HepG2 (cell line): ENCODE measurements around the gene MFSD6. TPM values are rescaled to one million over a fixed set of nuclear protein-coding genes. Genes with fewer than 3 reads are reported as not detected.

ENCODE experiments used
- ATAC-seq: fragments of 200-7000 bp; cut with Tn5 transposase; 3 replicates; pipeline ENCODE4 v1.9.1; 2020; ENCODE audit warnings: mild to moderate bottlenecking, moderate library complexity
- BruUV-seq: library from RNA; stranded (reverse); fragments of 400-500 nt; replicated peaks from 2 replicates; lab custom pipeline; 2021; lab: Mats Ljungman, UMichigan
- CTCF ChIA-PET: fragments of 300-600 bp; formaldehyde crosslinking; extraction: SDS; loops from one replicate; lab custom pipeline; 2021; ENCODE audit warnings: low total read pairs, inconsistent platforms, low intra/inter-chr PET ratio; lab: Yijun Ruan, JAX
- POLR2A ChIA-PET: fragments of 350-600 bp; sonication (Branson Sonifier 250); formaldehyde crosslinking; loops from one replicate; lab custom pipeline; 2020; ENCODE audit warnings: antibody characterized with exemption, inconsistent platforms; lab: Yijun Ruan, JAX
- DNase-seq: peaks from one replicate; pipeline ENCODE4 v3.0.0-alpha.2; 2015; ENCODE audit warnings: low spot score
- FAIRE-seq: peaks from 3 replicates; lab custom pipeline; 2011; peaks lifted over from hg19 to GRCh38; lab: Jason Lieb, UNC
- H2AFZ ChIP-seq: one replicate; pipeline ENCODE4 v1.6.1; 2011; ENCODE audit warnings: low read length, inconsistent platforms
- H3K27ac ChIP-seq: fragments of 300-600 bp; 3 replicates; pipeline ENCODE4 v1.8.0; 2011; ENCODE audit warnings: mixed run types, mild to moderate bottlenecking, mixed read lengths, low read length, inconsistent platforms; ENCODE audit not compliant: insufficient read depth; ENCODE audit errors: extremely low read length
- H3K27me3 ChIP-seq, 2 experiments: fragments of 200-600 bp in 1 of 2; 2 replicates in 1 of 2; 3 replicates in 1 of 2; pipeline versions ENCODE4 v1.6.0 to v1.8.0; 2011; ENCODE audit warnings: low read length in 2 of 2, mild to moderate bottlenecking in 2 of 2, moderate library complexity in 2 of 2, inconsistent platforms in 1 of 2; ENCODE audit not compliant: insufficient read depth in 2 of 2, control insufficient read depth in 1 of 2
- H3K36me3 ChIP-seq, 2 experiments: fragments of 200-600 bp in 1 of 2; replicated peaks in 1 of 2; 2 replicates in 1 of 2; 3 replicates in 1 of 2; pipeline versions ENCODE4 v1.5.1 to v1.8.0; 2011; ENCODE audit warnings: low read length in 2 of 2, inconsistent platforms in 1 of 2; ENCODE audit not compliant: insufficient read depth in 2 of 2, control insufficient read depth in 1 of 2
- H3K4me1 ChIP-seq: 2 replicates; pipeline ENCODE4 v1.5.1; 2012; ENCODE audit warnings: low read length, inconsistent platforms; ENCODE audit not compliant: insufficient read depth
- H3K4me2 ChIP-seq: 2 replicates; pipeline ENCODE4 v1.6.0; 2011; ENCODE audit warnings: low read depth, low read length, inconsistent platforms
- H3K4me3 ChIP-seq, 3 experiments: fragments of 200-600 bp in 1 of 3; sonication (generic), shearing (Covaris generic) in 1 of 3; replicated peaks in 1 of 3; 2 replicates each; pipeline ENCODE4 v1.5.1; 2011 to 2016; ENCODE audit warnings: low read length in 3 of 3, inconsistent platforms in 2 of 3, low read depth in 2 of 3, mild to moderate bottlenecking in 2 of 3, control low read depth in 1 of 3, mixed read lengths in 1 of 3; ENCODE audit not compliant: insufficient read depth in 1 of 3
- H3K79me2 ChIP-seq: one replicate; pipeline ENCODE4 v1.6.1; 2011; ENCODE audit warnings: low read length, inconsistent platforms; ENCODE audit not compliant: insufficient read depth
- H3K9ac ChIP-seq: 2 replicates; pipeline ENCODE4 v1.6.0; 2011; ENCODE audit warnings: mild to moderate bottlenecking, low read depth, low read length, inconsistent platforms; ENCODE audit not compliant: insufficient read depth
- H3K9me3 ChIP-seq: 2 replicates; pipeline ENCODE4 v1.5.1; 2012; ENCODE audit warnings: mild to moderate bottlenecking, low read length
- H4K20me1 ChIP-seq: 2 replicates; pipeline ENCODE4 v1.6.0; 2011; ENCODE audit warnings: inconsistent platforms, mild to moderate bottlenecking, low read length, moderate library complexity; ENCODE audit not compliant: insufficient read depth
- JUNB ChIP-seq: sonication (generic); formaldehyde crosslinking; IDR thresholded peaks from 2 replicates; pipeline ENCODE4 v1.8.0; 2022; ENCODE audit warnings: missing genetic modification reagents, mild to moderate bottlenecking, borderline replicate concordance
- RFX3 ChIP-seq: IDR thresholded peaks from 2 replicates; pipeline ENCODE4 v1.6.1; 2016; ENCODE audit warnings: missing biosample characterization, missing genetic modification reagents
- SOX13 ChIP-seq, 3 experiments: fragments of 450-650 bp in 1 of 3; sonication (generic) in 1 of 3; formaldehyde crosslinking in 1 of 3; IDR thresholded peaks in 2 of 3; conservative IDR thresholded peaks in 1 of 3; 2 replicates each; pipeline versions ENCODE4 v1.5.0 to v1.6.1; 2016 to 2020; ENCODE audit warnings: antibody characterized with exemption in 1 of 3, mild to moderate bottlenecking in 1 of 3, missing compliant biosample characterization in 1 of 3, missing genetic modification reagents in 1 of 3, moderate library complexity in 1 of 3
- ZFP37 ChIP-seq: sonication (generic); formaldehyde crosslinking; IDR thresholded peaks from 2 replicates; pipeline ENCODE4 v1.4.0; 2020; ENCODE audit warnings: missing genetic modification reagents, borderline replicate concordance
- ZFP91 ChIP-seq: sonication (generic); formaldehyde crosslinking; IDR thresholded peaks from 2 replicates; pipeline ENCODE4 v1.9.0; 2022; ENCODE audit warnings: missing genetic modification reagents, mild to moderate bottlenecking, borderline replicate concordance
- WGBS: methylation state at CpG from one replicate; pipeline ENCODE4 v1.1.6; 2017; ENCODE audit warnings: low lambda C conversion rate; 5-methylcytosine and 5-hydroxymethylcytosine counted together
- in situ Hi-C: cut with HindIII; loops from 2 replicates; pipeline ENCODE4 v1.10.0; 2017; ENCODE audit warnings: low pct_unique_long_range_greater_than_20kb; ENCODE audit not compliant: extremely low pct_ligation_motif_present
- intact Hi-C: fragments of 100-400 bp; cut with micrococcal nuclease; formaldehyde crosslinking; loops from one replicate; pipeline ENCODE4 v1.10.0; 2022; ENCODE audit not compliant: unreplicated experiment
- polyA plus RNA-seq, 8 experiments: library from polyadenylated mRNA; depleted of rRNA in 3 of 8; stranded (reverse) in 7 of 8; unstranded in 1 of 8; fragments of >200 nt; fragmentation: Illumina TruSeq in 4 of 8; extraction: Trizol in 4 of 8; gene quantifications; 2 replicates each; pipeline versions ENCODE4 v1.2.1 to v1.2.3, GENCODE V29; 2011 to 2016; ENCODE audit warnings: low read depth in 4 of 8, missing spikeins in 1 of 8, mixed read lengths in 1 of 8; ENCODE audit not compliant: insufficient read depth in 1 of 8
- total RNA-seq, 5 experiments: library from RNA; depleted of rRNA; stranded (reverse); fragments of >200 nt; fragmentation: Illumina TruSeq; extraction: Trizol; gene quantifications; 2 replicates each; pipeline ENCODE4 v1.2.3, GENCODE V29; 2016; ENCODE audit warnings: low read depth in 1 of 5

Gene MFSD6
- total and polyA plus RNA-seq, 2 of the 13 experiments (the other 11 are each of a cell fraction or from before 2014, with no cell fraction given), result 0.92 to 1.4 TPM

- no peak for TF ChIP-seq SOX13 (IDR thresholded peaks at IDR 0.05)
- no peak for TF ChIP-seq SOX13 (CRISPR knock-in tag; conservative IDR thresholded peaks at IDR 0.05 in 1 of 2, IDR thresholded peaks at IDR 0.05 in 1 of 2)
- TF ChIP-seq, all 625 proteins: peak for 0
- no peak overlapping the region for H2AFZ ChIP-seq
- ATAC-seq, result no peak
- H3K4me3 ChIP-seq, result no peak overlapping the region
- CTCF ChIA-PET, result no interaction called here
- no peaks in the 10 kb centered on the region for H3K9me3 ChIP-seq
- no peak overlapping the region for H3K9ac ChIP-seq
- in situ Hi-C loops, result no loop called here
- no peaks in the 10 kb centered on the region for H3K79me2 ChIP-seq
- POLR2A ChIA-PET, result no interaction called here
- DNase-seq, result no peak
- no peaks in the 10 kb centered on the region for H4K20me1 ChIP-seq
- H3K27me3 ChIP-seq, result no peaks in the 10 kb centered on the region
- no TSS peak for BruUV-seq
- no peaks in the 10 kb centered on the region for H3K36me3 ChIP-seq
- FAIRE-seq, result no peak
- WGBS, result 78% methylated on average over 3 of the region's 3 CpGs
- H3K4me1 ChIP-seq, result no peaks in the 10 kb centered on the region
- H3K4me2 ChIP-seq, result no peak overlapping the region
- H3K27ac ChIP-seq, result no peak overlapping the region
- intact Hi-C loops, result no loop called here
Observed at GRCh38 chr2:190486037-190486623, 78.0 kb downstream of the MFSD6 start.

GRCh38 chr2:190488516-190489233 lies 80.5 kb downstream of the MFSD6 start:
- Histone ChIP-seq H3K27ac (no peak overlapping the region), H3K4me1 (no peaks in the 10 kb centered on the region), H3K4me2 (no peak overlapping the region), H2AFZ (no peak overlapping the region), H3K9me3 (peaks cover 7% of the 10 kb centered on the region; the same call in 1 of the 2 replicates), H3K79me2 (no peaks in the 10 kb centered on the region), H3K9ac (no peak overlapping the region), H3K27me3 (no peaks in the 10 kb centered on the region), H4K20me1 (no peaks in the 10 kb centered on the region), H3K36me3 (no peaks in the 10 kb centered on the region), H3K4me3 (no peak overlapping the region)
- BruUV-seq, result no TSS peak
- no peak for ATAC-seq
- no peak for DNase-seq
- TF ChIP-seq JUNB (CRISPR knock-in tag) (no peak), RFX3 (no peak), ZFP37 (CRISPR knock-in tag) (no peak), ZFP91 (CRISPR knock-in tag) (no peak)
- ChIA-PET POLR2A (no interaction called here), CTCF (no interaction called here)
- intact Hi-C loops (no loop called here), in situ Hi-C loops (no loop called here)
- FAIRE-seq, result no peak
- WGBS, result 97% methylated on average over 6 of the region's 6 CpGs
